ENCODE results near the gene ZNF385D.

DNA sequence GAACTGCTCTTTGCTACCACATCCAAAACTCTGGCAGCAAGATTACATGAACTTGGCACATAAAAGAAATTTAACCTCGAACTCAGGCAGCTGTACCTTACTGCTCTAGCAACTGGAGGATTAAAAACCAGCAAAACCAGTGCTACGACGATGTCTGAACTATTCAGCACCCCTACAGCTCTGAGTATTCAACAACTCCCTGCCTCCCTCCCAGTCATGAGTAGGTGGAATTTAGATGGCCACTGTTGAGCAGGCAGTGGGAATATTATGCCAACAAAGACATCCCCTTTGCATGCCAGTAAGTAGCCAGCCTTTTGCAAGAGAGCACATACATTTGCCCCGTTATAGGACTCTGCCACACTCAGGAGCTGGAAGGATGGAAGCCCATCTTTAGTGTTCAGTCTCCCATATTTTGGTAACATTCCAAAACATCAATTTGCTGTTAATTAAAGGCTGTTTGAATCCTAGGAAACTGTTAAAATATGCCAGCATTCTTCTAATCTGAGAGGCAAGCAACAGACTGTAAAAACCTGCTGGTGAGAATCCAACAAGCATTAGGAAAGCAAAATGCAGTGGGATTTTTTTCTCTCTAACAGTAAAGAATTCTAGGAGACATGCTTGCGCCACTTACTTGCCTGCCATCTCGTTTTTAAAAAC, 85.4 kb downstream of the ZNF385D start:
- TF ChIP-seq, protein P1, sequence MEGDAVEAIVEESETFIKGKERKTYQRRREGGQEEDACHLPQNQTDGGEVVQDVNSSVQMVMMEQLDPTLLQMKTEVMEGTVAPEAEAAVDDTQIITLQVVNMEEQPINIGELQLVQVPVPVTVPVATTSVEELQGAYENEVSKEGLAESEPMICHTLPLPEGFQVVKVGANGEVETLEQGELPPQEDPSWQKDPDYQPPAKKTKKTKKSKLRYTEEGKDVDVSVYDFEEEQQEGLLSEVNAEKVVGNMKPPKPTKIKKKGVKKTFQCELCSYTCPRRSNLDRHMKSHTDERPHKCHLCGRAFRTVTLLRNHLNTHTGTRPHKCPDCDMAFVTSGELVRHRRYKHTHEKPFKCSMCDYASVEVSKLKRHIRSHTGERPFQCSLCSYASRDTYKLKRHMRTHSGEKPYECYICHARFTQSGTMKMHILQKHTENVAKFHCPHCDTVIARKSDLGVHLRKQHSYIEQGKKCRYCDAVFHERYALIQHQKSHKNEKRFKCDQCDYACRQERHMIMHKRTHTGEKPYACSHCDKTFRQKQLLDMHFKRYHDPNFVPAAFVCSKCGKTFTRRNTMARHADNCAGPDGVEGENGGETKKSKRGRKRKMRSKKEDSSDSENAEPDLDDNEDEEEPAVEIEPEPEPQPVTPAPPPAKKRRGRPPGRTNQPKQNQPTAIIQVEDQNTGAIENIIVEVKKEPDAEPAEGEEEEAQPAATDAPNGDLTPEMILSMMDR (IDR thresholded peaks at IDR 0.05; ENCODE audit: borderline replicate concordance, extremely low read depth, low read length, poor library complexity, severe bottlenecking): no peak
- no peak for TF ChIP-seq EZH2 (IDR thresholded peaks at IDR 0.05; ENCODE audit: borderline replicate concordance, low read depth, low read length, severe bottlenecking)
